Spleen (tissue), 11 donors: ENCODE data around the gene BEX1. TPM values are rescaled to one million over a fixed set of nuclear protein-coding genes. Genes with fewer than 3 reads are reported as not detected.
"Not testable (repeated sequence)": the region's sequence is repeated elsewhere in the genome, so short reads cannot be mapped to it uniquely, and the experiment has no call there.

Experiments used
- DNase-seq: peaks from one replicate; pipeline ENCODE4 v3.0.0-alpha.2; 2020
- H3K27ac ChIP-seq, 8 donors: fragments of 200-600 bp; sonication (generic) in 7 of 8; 1 replicate in 4 of 8; 2 replicates in 4 of 8; pipeline versions ENCODE4 v1.5.0 to v1.8.0; 2016 to 2021; ENCODE audit warnings: inconsistent platforms in 4 of 8, mild to moderate bottlenecking in 4 of 8, moderate library complexity in 1 of 8
- H3K27me3 ChIP-seq, 7 donors: fragments of 200-600 bp; sonication (generic) in 6 of 7; replicated peaks in 1 of 7; 1 replicate in 4 of 7; 2 replicates in 3 of 7; pipeline versions ENCODE4 v1.5.0 to v1.8.0; 2016 to 2021; ENCODE audit warnings: inconsistent platforms in 3 of 7, mild to moderate bottlenecking in 1 of 7
- H3K36me3 ChIP-seq, 6 donors: fragments of 200-600 bp; sonication (generic) in 5 of 6; 1 replicate in 4 of 6; 2 replicates in 2 of 6; pipeline versions ENCODE4 v1.5.0 to v1.8.0; 2016 to 2021; ENCODE audit warnings: inconsistent platforms in 2 of 6
- H3K4me1 ChIP-seq, 6 donors: fragments of 200-600 bp; sonication (generic) in 5 of 6; 1 replicate in 3 of 6; 2 replicates in 3 of 6; pipeline versions ENCODE4 v1.5.0 to v1.8.0; 2016 to 2021; ENCODE audit warnings: inconsistent platforms in 3 of 6
- H3K4me3 ChIP-seq, 8 donors: fragments of 200-600 bp; sonication (generic) in 7 of 8; 1 replicate in 4 of 8; 2 replicates in 4 of 8; pipeline versions ENCODE4 v1.5.0 to v1.8.0; 2016 to 2021; ENCODE audit warnings: inconsistent platforms in 4 of 8, mild to moderate bottlenecking in 4 of 8, moderate library complexity in 2 of 8
- H3K9me3 ChIP-seq, 8 donors: fragments of 200-600 bp; sonication (generic) in 7 of 8; 1 replicate in 4 of 8; 2 replicates in 4 of 8; pipeline versions ENCODE4 v1.5.0 to v1.8.0; 2016 to 2021; ENCODE audit warnings: inconsistent platforms in 4 of 8
- CTCF ChIP-seq, 11 experiments: fragments of 200-600 bp in 7 of 11; fragments of 450-650 bp in 4 of 11; sonication (generic) in 4 of 11; IDR thresholded peaks in 8 of 11; conservative IDR thresholded peaks in 3 of 11; 1 replicate in 7 of 11; 2 replicates in 4 of 11; pipeline versions ENCODE4 v1.4.0 to v1.8.0; 2016 to 2021; ENCODE audit warnings: antibody characterized with exemption in 11 of 11, inconsistent platforms in 4 of 11, mild to moderate bottlenecking in 1 of 11
- POLR2A ChIP-seq, 3 donors: fragments of 450-650 bp; IDR thresholded peaks; one replicate each; pipeline ENCODE4 v1.5.1; 2017; ENCODE audit warnings: antibody characterized with exemption in 3 of 3, mild to moderate bottlenecking in 1 of 3
- POLR2AphosphoS5 ChIP-seq, 3 donors: sonication (generic); formaldehyde crosslinking; IDR thresholded peaks; one replicate each; pipeline ENCODE4 v1.5.1; 2017; ENCODE audit warnings: antibody characterized with exemption in 3 of 3
- WGBS, 5 donors: extraction: QIAGEN DNeasy Blood & Tissue Kit in 3 of 5; methylation state at CpG; one replicate each; pipeline versions ENCODE4 v1.1.5 to v1.1.7; 2013 to 2018; 5-methylcytosine and 5-hydroxymethylcytosine counted together
- intact Hi-C: fragments of 100-400 bp; cut with DNase I; formaldehyde crosslinking; loops from one replicate; pipeline ENCODE4 v1.15.0; 2023; ENCODE audit warnings: low total_unique reads
- polyA plus RNA-seq, 3 donors: library from polyadenylated mRNA; stranded (reverse); fragments of 200-250 nt; gene quantifications; one replicate each; pipeline ENCODE4 v1.2.1, GENCODE V29; 2013
- total RNA-seq, 7 donors: library from RNA; depleted of rRNA in 3 of 7; stranded (reverse); fragments of >200 nt in 3 of 7; fragmentation: NEBNext Ultra II Directional in 4 of 7; extraction: Animal tissue kit (Norgen Biotek cat#: 25700) in 4 of 7; gene quantifications; one replicate each; pipeline versions ENCODE4 v1.1.0 to v1.2.1, GENCODE V29; 2016 to 2021
- donor health status: healthy with polysubstance abuse.
- donor health status: DM: no; HTN: no; CAD: no; lungs with moderate emphysema.
- donor health status: DM: no; HTN: no; CAD: no.
- donor health status: Bipolar disorder and iron deficiency.
- donor health status: healthy.
- donor health status: DM: no; HTN: no; CAD: no.
- donor health status: DM: yes; HTN: yes; CAD: no.

Gene BEX1
- total and polyA plus RNA-seq, 10 donors = 0.85 to 5.9 (median 1.6) TPM

GRCh38 chrX:103051260-103051789 is 12.6 kb downstream of the BEX1 start:
- intact Hi-C loops = no loop called here
- H3K27ac ChIP-seq = no peak overlapping the region

GRCh38 chrX:103033371-103033770 is 30.6 kb downstream of the BEX1 start:
- DNase-seq, H3K27ac ChIP-seq, H3K4me3 ChIP-seq, H3K36me3 ChIP-seq, H3K9me3 ChIP-seq, intact Hi-C loops, H3K27me3 ChIP-seq, H3K4me1 ChIP-seq: not testable (repeated sequence)
- 31 to 63% (median 47%) methylated on average over 1 of the region's 1 CpG for WGBS, 5 donors

More at GRCh38 chrX:103051260-103051789, 12.6 kb downstream of the BEX1 start:
- H3K36me3 ChIP-seq = no peaks in the 10 kb centered on the region
- no peak overlapping the region for H3K4me3 ChIP-seq
- peaks cover 0 to 10% (median 0%) of the 10 kb centered on the region in 7 donors for H3K27me3 ChIP-seq
- peaks cover 0 to 7% (median 0%) of the 10 kb centered on the region in 8 donors for H3K9me3 ChIP-seq
- no peak for DNase-seq
- WGBS, 5 donors = 20 to 44% (median 34%) methylated on average over 8 of the region's 8 CpGs
- no peaks in the 10 kb centered on the region for H3K4me1 ChIP-seq
- TF ChIP-seq POLR2AphosphoS5 (IDR thresholded peaks at IDR 0.05) (no peak), POLR2A (IDR thresholded peaks at IDR 0.05) (no peak)

- DNase-seq = no peak
- TF ChIP-seq POLR2A (IDR thresholded peaks at IDR 0.05) = no peak
- TF ChIP-seq POLR2AphosphoS5 (IDR thresholded peaks at IDR 0.05) = no peak
- TF ChIP-seq CTCF (IDR thresholded peaks at IDR 0.05 in 8 of 11, conservative IDR thresholded peaks at IDR 0.05 in 3 of 11) = no peak
- Histone ChIP-seq H3K9me3 (no peaks in the 10 kb centered on the region), H3K36me3 (no peaks in the 10 kb centered on the region), H3K27ac (no peak overlapping the region), H3K4me1 (no peaks in the 10 kb centered on the region), H3K4me3 (no peak overlapping the region), H3K27me3 (no peaks in the 10 kb centered on the region)
- intact Hi-C loops = no loop called here
- 29 to 60% (median 47%) methylated on average over 4 of the region's 4 CpGs for WGBS, 5 donors
These were observed 46.4 kb downstream of the BEX1 start for GRCh38 chrX:103017542-103017941.

GRCh38 chrX:103012945-103013344 is 51.0 kb downstream of the BEX1 start:
- DNase-seq = no peak
- intact Hi-C loops = no loop called here
- 58 to 80% (median 64%) methylated on average over 3 of the region's 3 CpGs for WGBS, 5 donors
- Histone ChIP-seq H3K9me3 (no peaks in the 10 kb centered on the region), H3K27me3 (no peaks in the 10 kb centered on the region), H3K27ac (no peak overlapping the region), H3K36me3 (no peaks in the 10 kb centered on the region), H3K4me1 (no peaks in the 10 kb centered on the region), H3K4me3 (no peak overlapping the region)
- no peak for TF ChIP-seq CTCF (IDR thresholded peaks at IDR 0.05 in 8 of 11, conservative IDR thresholded peaks at IDR 0.05 in 3 of 11)
- no peak for TF ChIP-seq POLR2AphosphoS5 (IDR thresholded peaks at IDR 0.05)
- TF ChIP-seq POLR2A (IDR thresholded peaks at IDR 0.05) = no peak

Other genes with a start within 250 kb of the BEX1 start
- gene RAB40AL, start 126.9 kb downstream of the BEX1 start, total RNA-seq = 1 to 10 TPM in 5 of 7 donors, under 1 TPM in 1, not detected in 1; 0.87 to 2.0 (median 1.7) TPM
- gene RAB40AL, start 126.9 kb downstream of the BEX1 start, polyA plus RNA-seq = under 1 TPM in 2 of 3 donors, not detected in 1; 0.09 to 0.13 TPM
- gene NXF3, start 29.0 kb upstream of the BEX1 start, total RNA-seq = 1 to 10 TPM in 1 of 7 donors, under 1 TPM in 6; 0.46 to 1.8 (median 0.67) TPM
- under 1 TPM; 0.26 to 0.83 (median 0.61) TPM for gene NXF3, start 29.0 kb upstream of the BEX1 start, polyA plus RNA-seq
- gene BEX4, start 150.9 kb upstream of the BEX1 start, total RNA-seq = 10 to 100 TPM; 26.0 to 58.6 (median 46.6) TPM
- 10 to 100 TPM; 45.7 to 72.7 (median 57.6) TPM for gene BEX4, start 150.9 kb upstream of the BEX1 start, polyA plus RNA-seq
- 10 to 100 TPM; 26.9 to 61.0 (median 43.4) TPM for gene TCEAL8, start 191.0 kb upstream of the BEX1 start, total RNA-seq
- gene TCEAL8, start 191.0 kb upstream of the BEX1 start, polyA plus RNA-seq = 10 to 100 TPM; 43.3 to 64.8 (median 58.1) TPM
- gene TCEAL5, start 212.6 kb upstream of the BEX1 start, total RNA-seq = under 1 TPM in 1 of 7 donors, not detected in 6; 0.92 TPM
- not detected for gene TCEAL5, start 212.6 kb upstream of the BEX1 start, polyA plus RNA-seq
- 10 to 100 TPM; 10.1 to 19.6 (median 14.6) TPM for gene BEX2, start 246.8 kb upstream of the BEX1 start, total RNA-seq
- 10 to 100 TPM; 31.7 to 39.9 (median 34.7) TPM for gene BEX2, start 246.8 kb upstream of the BEX1 start, polyA plus RNA-seq